NCI-H2171 (cell line): ENCODE data around the gene PRUNE1.

Source experiments
- DNase-seq: peaks from one replicate; lab custom pipeline; 2025; lab: John Stamatoyannopoulos, UW

PRUNE1 gene

DNA sequence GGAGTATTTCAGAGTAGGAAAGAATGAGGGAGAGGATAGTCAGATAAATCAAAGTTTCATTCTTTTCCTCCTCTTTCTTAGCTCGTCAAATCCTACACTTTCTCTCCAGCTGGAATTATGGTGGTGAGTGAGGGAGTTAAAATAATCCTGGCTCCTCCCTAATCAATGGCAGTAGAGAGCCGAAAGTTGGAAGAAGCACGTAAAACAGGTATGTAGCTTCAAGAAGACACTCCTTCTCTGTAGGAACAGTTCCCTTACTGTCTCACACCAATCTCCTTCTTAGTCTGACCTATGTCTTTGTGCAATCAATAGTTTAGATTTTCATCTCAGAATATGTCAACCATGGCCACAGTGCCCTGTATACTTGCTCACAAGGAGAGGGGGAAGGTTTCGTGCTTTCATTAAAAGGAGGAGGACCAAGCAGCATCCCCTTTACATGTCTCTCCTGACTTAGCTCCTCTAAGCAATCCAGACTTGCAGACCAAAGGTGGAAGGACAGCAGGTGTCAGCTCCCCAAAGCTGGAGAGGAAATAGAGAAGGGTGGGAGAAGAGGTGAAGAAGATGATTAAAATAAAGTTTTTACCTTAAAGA is 2.4 kb upstream of the PRUNE1 start:
- no peak for DNase-seq

- no peak for DNase-seq
These were observed 1.8 kb upstream of the PRUNE1 start, which contains the start of gene MINDY1 for GRCh38 chr1:151006327-151007052. TSS of gene MINDY1 (minus strand) at chr1:151006902. CDS start at chr1:151002617, 4,285 bp downstream.

GRCh38 chr1:151007853-151008243 is 401 bp upstream of the PRUNE1 start:
- no peak for DNase-seq

DNA sequence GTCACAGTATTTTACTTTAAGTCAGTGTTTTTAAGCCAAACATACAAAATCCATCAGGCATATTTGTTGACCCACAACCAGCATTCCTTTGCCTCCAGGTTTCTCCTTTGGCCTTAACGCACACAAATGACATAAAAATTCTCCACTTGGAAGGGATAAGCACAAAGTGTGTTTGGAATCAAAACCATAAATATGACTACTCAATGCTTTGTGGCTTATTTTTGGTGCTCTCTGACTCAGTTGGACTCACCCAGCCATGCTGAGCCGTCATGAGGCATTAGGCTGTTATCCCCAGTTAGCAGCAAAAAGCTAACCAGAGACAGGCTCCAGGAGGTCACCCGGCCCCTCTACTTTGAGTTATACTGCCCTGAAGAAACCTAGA is 948 bp downstream of the PRUNE1 start:
- DNase-seq: no peak

- DNase-seq: no peak
These were observed 1.6 kb downstream of the PRUNE1 start for GRCh38 chr1:151009674-151010345.

- no peak for DNase-seq
These were observed 2.1 kb downstream of the PRUNE1 start for GRCh38 chr1:151010346-151010726.

DNA sequence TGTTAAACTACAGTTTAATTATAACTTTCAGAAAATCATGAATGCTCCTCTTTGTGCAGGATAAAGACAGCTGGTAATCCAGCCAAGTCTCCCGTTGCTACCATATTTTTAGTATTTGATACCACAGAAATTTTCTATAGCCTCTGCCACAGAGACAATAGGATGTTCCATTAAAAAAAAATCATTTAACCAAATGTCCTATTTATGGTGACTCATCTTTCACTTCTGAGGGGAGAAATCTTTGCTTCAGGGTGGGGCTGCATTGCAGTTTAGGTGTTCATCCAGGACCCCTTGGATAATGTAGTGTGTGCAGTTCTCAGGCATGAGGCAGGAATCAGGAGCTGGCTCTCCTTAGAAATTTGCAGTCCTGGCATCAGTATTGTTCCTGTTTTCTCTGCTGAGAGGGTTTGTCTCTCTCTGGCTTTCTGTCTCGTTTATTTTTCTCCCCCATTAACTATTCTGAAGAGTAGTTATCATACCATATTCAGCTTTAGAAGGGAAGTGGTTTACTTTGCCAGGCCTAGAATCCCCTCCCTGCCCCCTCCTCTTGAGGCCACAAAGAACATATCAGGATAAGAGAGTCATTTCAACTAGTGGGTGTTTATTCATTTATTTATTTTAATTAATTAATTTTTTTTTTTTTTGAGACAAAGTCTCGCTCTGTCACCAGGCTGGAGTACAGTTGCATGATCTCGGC is 3.1 kb downstream of the PRUNE1 start:
- no peak for DNase-seq

- DNase-seq: no peak
These were observed 4.6 kb downstream of the PRUNE1 start for GRCh38 chr1:151012684-151013471.

DNA sequence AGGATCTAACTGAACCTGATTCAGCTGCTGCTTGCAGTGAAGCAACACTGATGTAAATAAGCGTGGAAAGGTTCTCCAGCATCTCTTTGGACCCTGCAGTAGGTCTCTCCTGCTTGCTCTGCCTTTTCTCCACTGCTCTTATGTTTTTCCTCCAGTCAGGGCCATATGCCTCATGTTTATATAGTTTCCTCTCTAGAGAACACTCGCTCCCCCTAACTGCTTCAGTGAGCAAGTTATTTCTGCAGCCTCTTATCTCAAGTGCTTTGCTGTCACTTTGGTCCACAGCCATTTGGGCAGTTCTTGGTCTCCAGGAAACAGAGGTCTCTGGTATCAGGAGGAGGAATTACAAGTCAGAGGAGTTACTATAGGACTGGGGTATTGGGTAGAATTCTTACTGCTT is 5.3 kb downstream of the PRUNE1 start:
- DNase-seq: peak; percentile 52

DNA sequence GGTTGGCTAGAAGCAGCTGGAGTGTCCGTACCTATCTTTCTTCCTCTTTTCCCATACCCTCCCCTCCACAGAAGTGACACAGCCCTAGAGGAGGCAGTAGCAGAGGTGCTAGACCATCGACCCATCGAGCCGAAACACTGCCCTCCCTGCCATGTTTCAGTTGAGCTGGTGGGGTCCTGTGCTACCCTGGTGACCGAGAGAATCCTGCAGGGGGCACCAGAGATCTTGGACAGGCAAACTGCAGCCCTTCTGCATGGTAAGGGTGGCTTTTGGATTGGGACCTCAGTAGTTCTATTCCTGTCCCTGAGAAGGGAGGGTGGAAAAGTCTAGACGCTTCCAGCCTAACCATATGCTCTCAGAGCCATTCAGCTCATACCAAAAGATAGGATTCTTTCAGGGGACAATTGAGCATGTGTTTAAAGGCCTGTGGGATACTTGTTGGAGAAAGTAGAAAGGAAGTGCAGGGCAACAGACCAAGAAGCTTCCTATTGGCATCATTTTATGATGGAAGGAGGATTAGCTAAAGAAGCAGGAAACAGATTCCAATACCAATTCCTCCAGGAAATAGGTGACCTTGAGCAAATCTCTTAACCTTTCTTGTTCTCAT is 16.4 kb downstream of the PRUNE1 start:
- DNase-seq: no peak

DNA sequence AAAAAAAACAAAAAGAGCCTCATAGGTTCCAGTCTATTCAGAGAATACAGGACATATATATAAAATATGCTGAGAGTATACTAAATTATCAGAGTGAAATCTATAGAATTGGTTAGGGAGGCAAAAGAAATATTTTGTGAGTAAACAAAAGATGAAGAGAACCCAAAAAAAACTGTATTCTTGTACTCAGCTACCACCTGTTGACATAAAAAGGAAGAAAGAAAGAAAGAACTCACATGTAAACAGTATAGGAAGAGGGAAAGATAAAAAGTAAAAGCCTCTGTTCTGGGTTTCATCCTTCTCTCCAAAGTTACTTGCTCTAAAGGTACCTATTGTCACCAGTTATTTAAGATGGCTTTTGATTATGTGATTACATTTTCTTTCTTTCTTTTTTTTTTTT is 18.2 kb downstream of the PRUNE1 start:
- DNase-seq: no peak

DNA sequence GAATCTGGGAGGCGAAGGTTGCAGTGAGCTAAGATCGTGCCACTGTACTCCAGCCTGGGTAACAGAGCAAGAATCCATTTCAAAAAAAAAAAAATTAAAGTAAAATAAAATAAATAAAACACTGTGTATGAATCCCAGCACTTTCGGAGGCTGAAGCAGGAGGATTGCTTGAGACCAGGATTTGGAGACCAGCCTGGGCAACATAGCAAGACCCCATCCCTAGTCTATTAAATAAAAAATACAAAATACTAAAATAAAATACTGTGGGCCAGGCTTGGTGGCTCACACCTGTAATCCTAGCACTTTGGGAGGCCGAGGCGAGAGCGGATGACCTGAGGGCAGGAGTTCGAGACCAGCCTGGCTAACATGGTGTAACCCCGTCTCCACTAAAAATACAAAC is 23.9 kb downstream of the PRUNE1 start:
- DNase-seq: no peak

- no peak for DNase-seq
These were observed 26.9 kb downstream of the PRUNE1 start for GRCh38 chr1:151035167-151035566.

DNA sequence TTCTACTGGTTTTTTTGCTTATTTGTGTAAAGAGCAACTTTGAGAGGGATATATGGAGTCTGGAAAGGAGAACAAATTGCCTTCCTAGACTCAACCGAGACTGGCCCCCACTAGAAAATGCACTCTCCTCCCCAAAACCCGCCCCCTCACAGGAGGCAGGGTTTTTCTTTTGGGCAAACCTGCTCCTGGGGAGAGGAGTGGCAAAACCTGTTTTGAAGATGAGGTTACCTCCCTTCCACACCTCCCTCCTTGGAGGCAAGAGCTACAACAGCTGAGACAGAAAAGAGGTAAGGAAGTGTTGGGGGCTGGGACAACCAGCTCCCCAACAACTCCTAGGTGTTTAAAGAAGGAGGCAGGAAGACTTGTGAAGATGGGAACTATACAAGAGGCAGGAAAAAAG is 28.1 kb downstream of the PRUNE1 start, which contains the start of gene BNIPL:
Gene BNIPL, plus strand, starts transcription at position 231 of the 400 bp plus-strand sequence. Its CDS starts 140 bp downstream, at position 371.
- DNase-seq: no peak

- DNase-seq: no peak
These were observed 28.8 kb downstream of the PRUNE1 start for GRCh38 chr1:151037032-151037431.

DNA sequence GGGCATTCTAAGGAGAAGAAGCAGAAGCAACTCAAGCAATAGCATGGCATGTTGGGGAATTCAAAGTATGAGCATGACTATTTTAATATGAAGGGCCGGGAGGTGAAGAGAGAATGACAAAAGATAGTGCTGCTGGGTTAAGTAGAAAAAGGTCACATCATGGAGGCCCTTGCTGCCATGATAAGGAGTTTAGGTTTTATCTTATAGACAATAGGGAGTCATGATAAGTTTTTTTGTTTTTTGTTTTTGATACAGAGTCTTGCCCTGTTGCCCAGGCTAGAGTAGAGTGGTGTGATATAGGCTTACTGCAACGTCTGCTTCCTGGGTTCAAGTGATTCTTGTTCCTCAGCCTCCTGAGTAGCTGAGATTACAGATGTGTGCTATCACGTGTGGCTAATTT is 31.3 kb downstream of the PRUNE1 start:
- DNase-seq: no peak

DNA sequence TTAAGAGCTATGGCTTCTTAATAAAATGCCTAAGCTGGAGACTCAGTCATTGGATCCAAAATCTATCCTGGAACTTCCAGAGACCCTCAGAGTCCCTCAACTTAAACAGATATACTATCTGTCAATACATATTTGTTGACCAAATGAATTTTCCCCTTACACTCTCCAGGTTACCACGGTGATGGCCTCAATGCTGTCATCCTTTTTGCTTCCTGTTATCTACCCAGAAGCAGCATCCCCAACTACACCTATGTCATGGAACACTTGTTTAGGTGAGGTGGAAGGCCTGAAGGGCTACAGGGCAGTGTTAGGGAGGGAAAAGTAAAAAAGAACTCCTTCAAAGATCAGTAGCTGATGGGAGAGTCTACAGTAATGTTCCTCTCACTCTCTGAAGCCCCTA is 34.9 kb downstream of the PRUNE1 start:
- DNase-seq: no peak

DNA sequence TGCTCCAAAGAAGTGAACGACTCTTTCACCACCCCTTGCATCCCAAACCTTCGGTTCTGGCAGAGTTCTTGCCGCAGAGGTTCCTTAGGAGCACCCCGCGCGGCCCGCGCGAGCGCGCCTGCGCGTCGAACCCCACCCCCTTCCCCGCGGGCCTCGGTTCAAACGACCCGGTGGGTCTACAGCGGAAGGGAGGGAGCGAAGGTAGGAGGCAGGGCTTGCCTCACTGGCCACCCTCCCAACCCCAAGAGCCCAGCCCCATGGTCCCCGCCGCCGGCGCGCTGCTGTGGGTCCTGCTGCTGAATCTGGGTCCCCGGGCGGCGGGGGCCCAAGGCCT is 39.3 kb downstream of the PRUNE1 start, which contains the start of gene C1orf56:
Gene C1orf56, plus strand, starts transcription at position 161 of the 334 bp plus-strand sequence. Its CDS starts 97 bp downstream, at position 258.
- peak; percentile 50 for DNase-seq

DNA sequence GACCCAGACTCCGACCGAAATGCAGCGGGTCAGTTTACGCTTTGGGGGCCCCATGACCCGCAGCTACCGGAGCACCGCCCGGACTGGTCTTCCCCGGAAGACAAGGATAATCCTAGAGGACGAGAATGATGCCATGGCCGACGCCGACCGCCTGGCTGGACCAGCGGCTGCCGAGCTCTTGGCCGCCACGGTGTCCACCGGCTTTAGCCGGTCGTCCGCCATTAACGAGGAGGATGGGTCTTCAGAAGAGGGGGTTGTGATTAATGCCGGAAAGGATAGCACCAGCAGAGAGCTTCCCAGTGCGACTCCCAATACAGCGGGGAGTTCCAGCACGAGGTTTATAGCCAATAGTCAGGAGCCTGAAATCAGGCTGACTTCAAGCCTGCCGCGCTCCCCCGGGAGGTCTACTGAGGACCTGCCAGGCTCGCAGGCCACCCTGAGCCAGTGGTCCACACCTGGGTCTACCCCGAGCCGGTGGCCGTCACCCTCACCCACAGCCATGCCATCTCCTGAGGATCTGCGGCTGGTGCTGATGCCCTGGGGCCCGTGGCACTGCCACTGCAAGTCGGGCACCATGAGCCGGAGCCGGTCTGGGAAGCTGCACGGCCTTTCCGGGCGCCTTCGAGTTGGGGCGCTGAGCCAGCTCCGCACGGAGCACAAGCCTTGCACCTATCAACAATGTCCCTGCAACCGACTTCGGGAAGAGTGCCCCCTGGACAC is 39.8 kb downstream of the PRUNE1 start:
- DNase-seq: peak; percentile 28

GRCh38 chr1:151048645-151049032 is 40.4 kb downstream of the PRUNE1 start:
- no peak for DNase-seq

GRCh38 chr1:151049458-151049857 is 41.2 kb downstream of the PRUNE1 start:
- no peak for DNase-seq
